Fibroblast of gingiva (primary cell): ENCODE measurements around the gene COL4A5.

Experiments used
- DNase-seq: peaks from one replicate; pipeline ENCODE4 v3.0.0-alpha.2; 2011; ENCODE audit warnings: low read depth

COL4A5 gene

GRCh38 chrX:108641589-108642272 lies 202.1 kb downstream of the COL4A5 start:
- no peak for DNase-seq

DNA sequence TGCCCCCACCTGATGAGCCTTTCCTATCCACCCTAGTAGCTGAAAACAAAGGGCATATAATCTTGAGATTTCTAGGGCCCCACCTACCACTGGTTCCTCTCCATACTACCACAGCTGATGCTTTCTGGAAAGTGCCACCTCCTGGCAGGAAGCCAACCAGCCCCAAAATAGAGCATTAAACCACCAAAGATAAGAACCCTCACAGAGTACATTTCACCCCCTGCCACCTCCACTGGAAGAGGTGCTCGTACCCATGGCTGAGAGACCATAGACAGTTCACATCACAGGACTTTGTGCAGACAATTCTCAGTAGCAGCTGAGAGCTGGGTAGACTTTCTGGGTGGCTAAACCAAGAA lies 202.6 kb downstream of the COL4A5 start:
- DNase-seq, result no peak

DNA sequence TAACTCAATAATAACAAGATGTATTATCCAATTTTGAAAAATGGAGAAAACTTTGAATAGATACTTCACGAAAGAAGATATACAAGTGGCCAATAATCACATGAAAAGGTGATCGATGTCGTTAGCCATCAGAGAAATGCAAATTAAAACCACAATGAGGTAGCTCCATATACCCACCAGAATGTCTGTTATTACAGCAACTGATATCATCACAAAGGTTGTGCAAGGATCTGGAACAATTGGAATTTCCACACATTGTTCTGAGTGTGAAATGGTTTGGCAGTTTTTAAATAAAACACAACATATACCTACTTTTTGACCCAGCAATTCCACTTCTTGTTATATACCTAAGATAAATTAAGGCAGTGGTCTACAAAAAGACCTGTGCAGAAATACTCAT lies 225.1 kb downstream of the COL4A5 start:
- DNase-seq, result no peak

DNA sequence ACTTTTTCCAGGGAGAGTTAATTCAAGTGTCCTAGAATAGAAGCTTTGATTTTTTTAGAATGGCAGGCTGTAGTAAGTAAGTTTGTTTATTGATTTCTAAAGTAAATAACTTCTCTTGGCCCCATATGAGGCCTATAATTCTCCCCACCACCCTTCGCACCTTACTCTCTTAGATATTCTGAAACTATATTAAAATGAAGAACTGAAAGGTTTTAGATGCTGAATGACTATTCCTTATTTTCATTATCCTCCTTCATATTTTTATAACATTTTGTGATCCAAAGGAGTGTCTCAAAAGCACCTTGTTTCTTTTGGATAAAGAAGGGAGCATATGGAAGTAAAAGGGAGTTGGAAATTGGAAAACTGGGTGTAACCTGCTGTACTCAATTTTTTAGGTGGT lies 226.5 kb downstream of the COL4A5 start:
- DNase-seq, result no peak

DNA sequence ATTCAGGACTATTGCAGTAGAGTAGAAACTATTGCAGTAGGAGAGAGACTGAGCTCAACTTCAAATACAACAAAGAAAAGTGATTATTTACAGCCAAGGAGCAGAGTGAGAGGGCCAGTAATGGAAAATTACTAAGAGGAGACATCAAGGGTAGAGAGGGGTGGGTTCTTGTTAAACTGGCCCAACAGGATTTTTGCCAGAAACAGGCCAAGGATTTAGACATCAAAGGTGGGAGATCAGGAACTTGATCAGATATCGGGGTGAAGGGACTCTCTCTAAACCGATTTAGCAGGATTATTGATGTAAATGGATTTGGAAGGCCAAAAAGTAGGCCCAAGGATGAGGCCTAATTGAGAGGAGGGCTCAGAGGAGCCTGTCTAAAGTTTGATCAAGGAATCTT lies 231.9 kb downstream of the COL4A5 start:
- DNase-seq, result no peak

DNA sequence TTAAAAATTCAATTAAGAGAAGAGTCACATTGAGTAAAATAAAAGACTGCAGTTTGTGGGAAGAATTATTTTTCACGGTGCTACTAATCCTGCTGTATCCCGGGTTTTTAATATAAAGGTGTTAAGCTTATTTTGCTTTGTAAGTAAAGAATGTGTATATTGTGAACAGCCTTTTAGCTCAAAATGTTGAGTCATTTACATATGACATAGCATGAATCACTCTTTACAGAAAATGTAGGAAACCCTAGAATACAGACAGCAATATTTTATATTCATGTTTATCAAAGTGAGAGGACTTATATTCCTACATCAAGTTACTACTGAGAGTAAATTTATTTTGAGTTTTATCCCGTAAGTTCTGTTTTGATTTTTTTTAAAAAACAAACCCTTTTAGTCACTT lies 257.1 kb downstream of the COL4A5 start:
- no peak for DNase-seq

DNA sequence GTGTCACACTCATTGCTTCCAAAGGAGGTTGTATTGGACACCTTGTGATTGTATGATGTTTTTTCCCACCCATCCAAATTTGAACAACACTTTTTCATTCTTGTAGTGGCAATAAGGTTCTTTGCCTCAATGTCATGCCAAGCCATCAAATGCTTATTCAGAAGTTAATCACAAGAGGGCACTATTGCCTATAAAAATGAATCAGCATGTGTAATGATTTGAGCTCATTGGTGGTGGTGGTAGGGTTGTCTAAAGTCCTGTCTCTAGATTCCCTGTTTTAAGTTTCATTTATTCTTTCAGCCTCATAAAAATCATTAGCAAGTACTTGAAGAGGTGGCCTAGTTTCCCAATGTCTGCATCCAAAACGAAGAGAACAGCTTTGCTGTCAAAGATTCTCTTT lies 259.7 kb downstream of the COL4A5 start:
- peak; percentile 4 for DNase-seq

- no peak for DNase-seq
Observed at GRCh38 chrX:108701633-108702032, 262.0 kb downstream of the COL4A5 start.

GRCh38 chrX:108702530-108702929 lies 262.9 kb downstream of the COL4A5 start:
- no peak for DNase-seq

DNA sequence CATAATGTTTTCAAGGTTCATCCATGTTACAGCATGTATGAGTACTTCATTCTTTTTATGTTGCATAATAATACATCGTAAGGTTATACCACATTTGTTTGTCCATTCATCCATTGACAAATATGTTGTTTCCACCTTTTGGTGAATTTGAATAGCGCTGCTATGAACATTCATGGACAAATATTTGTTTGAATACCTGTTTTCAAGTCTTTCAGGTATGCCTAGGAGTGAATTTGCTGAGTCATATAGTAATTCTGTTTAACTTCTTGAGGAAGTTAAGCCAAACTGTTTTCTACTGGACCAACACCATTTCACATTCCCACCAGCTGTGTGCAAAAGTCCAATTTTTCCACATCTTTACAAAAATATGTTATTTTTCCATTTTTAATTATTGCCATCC lies 265.2 kb downstream of the COL4A5 start:
- DNase-seq, result no peak

- DNase-seq, result no peak
Observed at GRCh38 chrX:108712886-108713285, 273.2 kb downstream of the COL4A5 start.

GRCh38 chrX:108722561-108722960 lies 282.9 kb downstream of the COL4A5 start:
- no peak for DNase-seq

- no peak for DNase-seq
Observed at GRCh38 chrX:108726748-108727147, 287.1 kb downstream of the COL4A5 start.

GRCh38 chrX:108731153-108731552 lies 291.5 kb downstream of the COL4A5 start:
- DNase-seq, result no peak

DNA sequence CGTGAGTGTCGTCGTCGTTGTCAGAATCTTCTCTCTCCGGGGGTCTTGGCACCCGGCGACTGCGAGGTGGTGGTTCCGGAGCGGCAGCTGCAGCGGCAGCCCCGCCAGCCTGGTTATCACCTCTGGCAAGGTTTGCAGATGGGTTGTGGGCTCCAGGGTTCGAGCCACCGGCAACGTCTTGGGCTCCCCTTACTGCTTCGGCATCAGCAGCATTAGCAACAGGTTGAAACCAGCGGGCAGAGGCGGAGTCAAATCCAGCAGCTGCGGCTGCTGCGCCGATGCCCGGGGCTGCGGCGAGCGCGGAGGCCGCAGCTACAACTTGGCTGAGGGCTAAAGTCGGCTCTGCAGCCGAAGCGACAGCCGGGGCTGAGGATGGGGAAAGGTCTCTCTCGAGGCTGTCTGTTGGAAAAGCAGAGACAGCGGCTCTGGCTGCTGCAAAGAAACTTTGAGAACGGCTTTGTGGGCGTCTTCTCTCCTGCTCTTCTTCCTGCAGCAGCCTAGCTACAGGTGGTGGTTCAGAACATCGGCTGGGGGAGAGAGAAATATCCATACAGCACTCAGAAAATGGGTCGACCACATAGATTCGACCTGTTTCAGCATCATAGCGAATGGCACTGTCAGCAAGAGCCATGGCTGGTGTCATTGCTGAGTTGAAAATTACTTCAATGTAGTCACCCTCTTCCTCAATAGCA lies 293.1 kb downstream of the COL4A5 start:
- DNase-seq, result no peak

- no peak for DNase-seq
Observed at GRCh38 chrX:108734426-108734825, 294.8 kb downstream of the COL4A5 start.

DNA sequence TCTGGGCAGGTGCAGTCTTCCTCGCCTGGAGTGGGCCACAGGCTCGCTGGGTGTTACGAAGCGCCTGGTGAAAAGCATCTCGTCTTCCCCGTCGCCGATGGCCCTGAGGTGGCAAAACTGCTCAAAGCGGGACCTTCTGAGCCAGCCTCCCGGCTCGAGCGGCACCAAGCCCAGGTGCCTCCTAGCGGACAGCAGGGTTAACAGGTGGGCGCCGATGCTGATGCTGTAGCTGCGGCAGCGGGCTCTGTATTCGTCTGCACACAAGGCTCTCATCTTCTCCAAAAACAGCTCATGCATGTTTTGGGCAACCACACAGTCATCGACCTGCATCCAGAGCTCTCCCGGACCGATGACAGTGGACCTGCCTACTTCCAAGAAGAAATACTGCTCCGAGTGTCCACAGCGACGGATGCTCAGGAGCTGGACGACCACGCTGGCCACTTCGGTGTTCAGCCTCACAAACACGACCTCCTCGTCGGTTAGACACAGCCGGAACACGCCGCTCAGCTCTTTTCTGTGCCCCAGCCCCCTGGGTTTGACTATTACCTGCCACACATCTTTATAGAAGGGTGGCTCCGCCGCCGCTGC lies 295.5 kb downstream of the COL4A5 start:
- DNase-seq, result no peak

DNA sequence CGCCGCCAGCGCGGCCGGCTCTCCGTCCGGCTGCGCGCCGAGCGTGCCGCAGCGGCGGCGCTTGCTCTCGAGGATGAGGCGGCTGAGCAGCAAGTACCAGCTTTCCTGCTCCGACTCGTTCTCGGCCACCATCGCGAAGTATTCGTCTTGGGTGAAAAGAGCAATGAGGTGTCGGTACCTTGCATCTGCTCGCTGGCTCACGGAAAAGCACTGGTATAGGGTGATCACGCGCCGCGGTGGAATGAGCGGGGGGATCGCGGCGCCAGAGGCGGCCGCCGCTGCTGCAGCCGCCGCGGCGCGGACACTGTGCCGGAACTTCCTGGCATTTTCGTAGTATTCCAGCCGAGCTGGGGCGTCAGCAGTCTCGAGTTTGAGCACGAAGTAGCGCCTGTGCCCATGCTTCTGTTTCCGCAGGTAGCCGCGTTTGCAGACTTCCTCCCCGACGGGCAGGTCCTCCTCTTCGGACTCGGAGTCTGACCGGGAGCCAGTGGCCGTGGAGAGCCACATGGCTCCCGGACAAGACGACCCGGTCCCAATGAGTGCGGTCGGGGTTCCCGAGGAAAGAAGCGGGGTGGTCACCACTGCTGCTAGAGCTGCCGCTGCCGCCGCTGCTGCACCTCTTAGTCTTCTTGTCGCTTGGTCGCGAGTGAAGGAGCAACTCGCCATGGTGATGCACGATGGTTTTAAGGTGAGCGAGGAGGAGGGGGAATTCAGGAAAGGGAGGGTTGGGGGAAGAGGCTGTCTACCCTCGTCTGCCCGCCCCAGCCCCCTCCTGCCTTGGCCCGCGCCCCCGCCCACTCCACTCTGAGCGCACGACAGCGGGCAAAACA lies 296.3 kb downstream of the COL4A5 start:
- DNase-seq, result no peak

DNA sequence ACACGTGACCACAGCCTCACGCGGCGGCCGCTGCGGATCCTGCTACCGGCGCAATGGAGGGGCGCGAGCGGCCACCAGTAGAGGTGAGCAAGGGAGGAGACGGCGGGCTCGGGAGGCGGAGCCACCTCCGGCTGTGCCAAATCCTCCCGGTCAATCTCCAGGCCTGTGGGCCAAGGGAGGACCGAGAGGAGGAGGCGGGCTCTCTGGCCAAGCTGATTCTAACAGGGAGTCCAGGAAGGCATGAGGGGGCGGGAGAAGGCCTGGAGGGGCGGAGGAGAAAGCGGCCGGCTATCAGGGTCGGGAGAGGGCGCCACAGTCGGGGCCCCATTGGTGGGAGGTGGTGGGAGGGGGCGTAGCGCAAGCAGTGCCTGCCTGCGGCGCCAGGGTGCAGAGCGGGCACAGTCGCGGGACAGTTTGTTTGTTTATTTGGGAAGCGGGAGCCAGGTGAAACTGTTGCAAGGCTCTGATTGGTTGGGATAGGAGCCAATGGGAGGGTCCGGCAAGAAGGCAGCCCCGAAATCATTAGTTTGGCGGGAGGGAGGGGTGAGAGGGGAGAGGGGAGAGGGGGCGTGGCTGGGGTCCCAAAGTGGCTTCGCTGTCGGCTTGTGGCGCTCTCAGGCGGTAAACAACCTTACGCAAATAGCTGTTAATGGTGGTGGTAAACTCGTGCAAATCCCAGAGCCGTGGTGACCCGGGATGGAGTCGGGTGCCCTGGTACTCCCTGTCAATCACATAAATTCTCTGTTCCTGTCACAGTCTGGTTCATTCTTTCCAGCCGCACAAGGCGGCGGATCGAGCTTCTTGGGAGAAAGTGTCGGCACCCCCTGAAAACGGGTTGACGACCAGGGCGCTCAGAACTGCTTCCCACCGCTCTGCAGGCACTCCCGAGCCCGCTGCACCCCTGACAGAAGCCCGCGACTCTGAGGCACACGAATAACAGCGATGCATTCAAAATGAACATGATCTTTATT lies 297.2 kb downstream of the COL4A5 start, which contains the start of gene IRS4:
Gene IRS4, minus strand, starts transcription at position 55 of the 971 bp plus-strand sequence.
- DNase-seq, result no peak

GRCh38 chrX:108737754-108738153 lies 298.1 kb downstream of the COL4A5 start:
- DNase-seq, result no peak

DNA sequence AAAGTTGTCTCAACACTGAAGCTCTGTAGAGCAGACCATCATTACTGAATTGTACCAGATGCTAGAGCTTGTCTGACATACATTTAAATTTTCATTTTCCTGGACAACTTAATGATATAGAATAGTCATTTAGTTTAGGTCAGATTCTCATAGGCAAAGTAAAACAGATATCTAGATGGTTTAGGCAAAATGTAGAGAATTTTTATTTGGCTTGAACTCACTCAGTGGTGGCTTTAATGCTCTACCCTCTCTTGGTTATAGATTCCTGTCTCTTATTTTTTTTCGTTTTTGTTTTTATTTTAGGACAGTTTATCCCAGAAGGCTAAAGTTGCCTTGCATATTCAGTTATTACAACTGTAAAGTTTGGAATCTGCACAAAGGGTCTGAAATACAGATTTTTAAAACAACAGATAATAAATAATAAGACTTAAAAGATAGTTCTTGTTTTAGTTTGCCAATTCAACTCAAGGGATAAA lies 300.7 kb downstream of the COL4A5 start:
- no peak for DNase-seq
